SU-DHL-6 (cell line): ENCODE data around the gene CLDN6.

Experiments used
- H2AFZ ChIP-seq: fragments of 200-600 bp; sonication (generic); 2 replicates; pipeline ENCODE4 v1.6.1; 2014; ENCODE audit warnings: low read depth, mild to moderate bottlenecking, moderate library complexity, mixed read lengths, antibody characterized with exemption, low read length; ENCODE audit not compliant: severe bottlenecking
- H3F3A ChIP-seq: fragments of 200-600 bp; shearing (Covaris generic); 2 replicates; pipeline ENCODE4 v1.6.0; 2016; ENCODE audit warnings: antibody characterized with exemption, mild to moderate bottlenecking; ENCODE audit not compliant: insufficient read depth
- H3K27ac ChIP-seq: fragments of 200-600 bp; sonication (generic); 2 replicates; pipeline ENCODE4 v1.5.1; 2016; ENCODE audit warnings: low read depth, mild to moderate bottlenecking, low read length, moderate library complexity, mixed read lengths
- H3K27me3 ChIP-seq: fragments of 200-600 bp; sonication (generic), shearing (Covaris generic); 2 replicates; pipeline ENCODE4 v1.6.0; 2014; ENCODE audit warnings: mild to moderate bottlenecking, low read length
- H3K36me3 ChIP-seq: fragments of 200-600 bp; sonication (generic); 2 replicates; pipeline ENCODE4 v1.6.1; 2014; ENCODE audit warnings: mild to moderate bottlenecking, low read length, mixed read lengths
- H3K4me2 ChIP-seq: fragments of 300-600, 200-600 bp; shearing (Covaris generic), sonication (generic); 2 replicates; pipeline ENCODE4 v1.6.0; 2014; ENCODE audit warnings: low read length, low read depth, mild to moderate bottlenecking; ENCODE audit not compliant: poor library complexity, severe bottlenecking
- H3K4me3 ChIP-seq: fragments of 200-600 bp; sonication (generic); 2 replicates; pipeline ENCODE4 v1.5.1; 2014; ENCODE audit warnings: antibody characterized with exemption, low read length, mild to moderate bottlenecking, mixed read lengths; ENCODE audit not compliant: insufficient read depth, poor library complexity, severe bottlenecking
- H3K79me2 ChIP-seq: fragments of 200-600 bp; sonication (generic); 2 replicates; pipeline ENCODE4 v1.6.1; 2014; ENCODE audit warnings: mild to moderate bottlenecking, low read length, moderate library complexity; ENCODE audit not compliant: insufficient read depth
- H3K9ac ChIP-seq: fragments of 200-600 bp; sonication (generic); 2 replicates; pipeline ENCODE4 v1.7.0; 2014; ENCODE audit warnings: mild to moderate bottlenecking, low read length
- H3K9me2 ChIP-seq: fragments of 200-600 bp; sonication (generic); replicated peaks from 2 replicates; pipeline ENCODE4 v1.6.1; 2014; ENCODE audit warnings: low read length; ENCODE audit not compliant: insufficient read depth
- H3K9me3 ChIP-seq: fragments of 200-600 bp; sonication (generic); 2 replicates; pipeline ENCODE4 v1.6.1; 2014; ENCODE audit warnings: low read length, mixed read lengths; ENCODE audit not compliant: insufficient read depth
- H4K20me1 ChIP-seq: fragments of 200-600 bp; sonication (generic); 2 replicates; pipeline ENCODE4 v1.6.1; 2014; ENCODE audit warnings: low read depth, mild to moderate bottlenecking, antibody characterized with exemption, low read length, moderate library complexity, mixed read lengths
- EZH2phosphoT487 ChIP-seq: fragments of 200-600 bp; sonication (generic), shearing (Covaris generic); conservative IDR thresholded peaks from 2 replicates; pipeline ENCODE4 v1.6.1; 2018; ENCODE audit warnings: mild to moderate bottlenecking, antibody characterized with exemption, low read length, moderate library complexity, mixed read lengths
- TF ChIP-seq, protein P1 (sequence below): fragments of 200-600 bp; sonication (generic); IDR thresholded peaks from one replicate; pipeline ENCODE4 v1.5.1; 2017; ENCODE audit warnings: antibody characterized with exemption, mild to moderate bottlenecking, low read length, moderate library complexity; ENCODE audit not compliant: insufficient read depth, poor library complexity, severe bottlenecking

CLDN6 gene

DNA sequence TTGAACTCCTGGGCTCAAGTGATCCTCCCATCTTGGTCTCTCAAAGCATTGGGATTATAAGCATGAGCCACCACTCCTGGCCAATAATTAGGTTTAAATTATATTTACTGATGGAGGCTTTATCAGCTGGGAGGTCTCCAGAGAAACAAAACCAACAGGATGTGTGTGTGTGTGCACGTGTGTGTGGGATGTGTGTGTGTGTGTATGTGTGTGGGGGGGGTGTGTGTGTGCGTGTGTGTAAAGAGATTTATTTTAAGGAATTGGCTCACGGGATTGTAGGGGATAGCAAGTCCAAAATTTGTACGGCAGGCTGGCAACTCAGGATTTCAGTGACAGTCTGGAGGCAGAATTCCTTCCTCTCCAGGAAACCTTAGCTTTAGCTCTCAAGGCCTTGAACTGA, 33.0 kb upstream of the CLDN6 start:
- H3K9ac ChIP-seq: no peak overlapping the region
- no peaks in the 10 kb centered on the region for H3K27me3 ChIP-seq
- H3K9me2 ChIP-seq: no peaks in the 10 kb centered on the region
- no peaks in the 10 kb centered on the region for H4K20me1 ChIP-seq
- no peaks in the 10 kb centered on the region for H3K79me2 ChIP-seq
- H3F3A ChIP-seq: no peaks in the 10 kb centered on the region
- no peak overlapping the region for H3K4me2 ChIP-seq
- no peak for TF ChIP-seq EZH2phosphoT487
- TF ChIP-seq, protein P1, sequence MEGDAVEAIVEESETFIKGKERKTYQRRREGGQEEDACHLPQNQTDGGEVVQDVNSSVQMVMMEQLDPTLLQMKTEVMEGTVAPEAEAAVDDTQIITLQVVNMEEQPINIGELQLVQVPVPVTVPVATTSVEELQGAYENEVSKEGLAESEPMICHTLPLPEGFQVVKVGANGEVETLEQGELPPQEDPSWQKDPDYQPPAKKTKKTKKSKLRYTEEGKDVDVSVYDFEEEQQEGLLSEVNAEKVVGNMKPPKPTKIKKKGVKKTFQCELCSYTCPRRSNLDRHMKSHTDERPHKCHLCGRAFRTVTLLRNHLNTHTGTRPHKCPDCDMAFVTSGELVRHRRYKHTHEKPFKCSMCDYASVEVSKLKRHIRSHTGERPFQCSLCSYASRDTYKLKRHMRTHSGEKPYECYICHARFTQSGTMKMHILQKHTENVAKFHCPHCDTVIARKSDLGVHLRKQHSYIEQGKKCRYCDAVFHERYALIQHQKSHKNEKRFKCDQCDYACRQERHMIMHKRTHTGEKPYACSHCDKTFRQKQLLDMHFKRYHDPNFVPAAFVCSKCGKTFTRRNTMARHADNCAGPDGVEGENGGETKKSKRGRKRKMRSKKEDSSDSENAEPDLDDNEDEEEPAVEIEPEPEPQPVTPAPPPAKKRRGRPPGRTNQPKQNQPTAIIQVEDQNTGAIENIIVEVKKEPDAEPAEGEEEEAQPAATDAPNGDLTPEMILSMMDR: no peak
- no peak overlapping the region for H3K27ac ChIP-seq
- H2AFZ ChIP-seq: no peak overlapping the region
- H3K9me3 ChIP-seq: no peaks in the 10 kb centered on the region
- no peaks in the 10 kb centered on the region for H3K36me3 ChIP-seq
- H3K4me3 ChIP-seq: no peak overlapping the region

DNA sequence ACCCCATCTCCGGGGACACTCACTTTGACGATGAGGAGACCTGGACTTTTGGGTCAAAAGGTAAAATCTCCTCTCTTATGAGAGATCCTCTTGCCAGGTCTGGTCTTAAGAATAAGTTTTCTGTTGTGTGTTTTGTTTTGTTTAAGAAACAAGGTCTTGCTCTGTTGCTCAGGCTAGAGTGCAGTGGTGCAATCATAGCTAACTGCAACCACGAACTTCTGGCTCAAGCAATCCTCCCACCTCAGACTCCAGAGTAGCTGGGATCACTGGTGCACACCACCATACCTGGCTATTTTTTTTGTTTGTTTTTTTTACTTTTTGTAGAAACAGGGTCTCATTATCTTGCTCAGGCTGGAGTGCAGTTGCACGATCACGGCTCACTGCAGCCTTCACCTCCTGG, 32.5 kb upstream of the CLDN6 start:
- Histone ChIP-seq H3K4me2 (no peak overlapping the region), H3F3A (no peaks in the 10 kb centered on the region), H4K20me1 (no peaks in the 10 kb centered on the region), H3K9me3 (no peaks in the 10 kb centered on the region), H3K9me2 (no peaks in the 10 kb centered on the region), H3K27ac (no peak overlapping the region), H3K36me3 (no peaks in the 10 kb centered on the region), H3K9ac (no peak overlapping the region), H3K27me3 (no peaks in the 10 kb centered on the region), H3K4me3 (no peak overlapping the region), H3K79me2 (no peaks in the 10 kb centered on the region), H2AFZ (no peak overlapping the region)
- no peak for TF ChIP-seq EZH2phosphoT487
- TF ChIP-seq, protein P1: no peak

DNA sequence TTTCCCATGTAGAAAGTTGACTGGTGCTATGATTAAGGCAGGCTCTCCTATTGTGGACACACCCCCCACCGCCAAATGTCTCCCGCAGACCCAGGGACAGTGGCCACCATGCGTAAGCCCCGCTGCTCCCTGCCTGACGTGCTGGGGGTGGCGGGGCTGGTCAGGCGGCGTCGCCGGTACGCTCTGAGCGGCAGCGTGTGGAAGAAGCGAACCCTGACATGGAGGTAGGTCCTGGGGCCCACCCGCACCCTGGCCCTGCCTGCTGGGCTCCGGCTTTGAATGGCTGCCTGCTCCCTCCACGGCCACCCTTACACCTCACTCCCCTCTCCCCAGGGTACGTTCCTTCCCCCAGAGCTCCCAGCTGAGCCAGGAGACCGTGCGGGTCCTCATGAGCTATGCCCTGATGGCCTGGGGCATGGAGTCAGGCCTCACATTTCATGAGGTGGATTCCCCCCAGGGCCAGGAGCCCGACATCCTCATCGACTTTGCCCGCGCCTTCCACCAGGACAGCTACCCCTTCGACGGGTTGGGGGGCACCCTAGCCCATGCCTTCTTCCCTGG, 32.0 kb upstream of the CLDN6 start:
- Histone ChIP-seq H3K4me3 (no peak overlapping the region), H3K9ac (no peak overlapping the region), H3K27ac (no peak overlapping the region), H2AFZ (no peak overlapping the region), H4K20me1 (no peaks in the 10 kb centered on the region), H3K9me3 (no peaks in the 10 kb centered on the region), H3K27me3 (no peaks in the 10 kb centered on the region), H3K4me2 (no peak overlapping the region), H3K36me3 (no peaks in the 10 kb centered on the region), H3K79me2 (no peaks in the 10 kb centered on the region), H3K9me2 (no peaks in the 10 kb centered on the region), H3F3A (no peaks in the 10 kb centered on the region)
- TF ChIP-seq, protein P1: no peak
- no peak for TF ChIP-seq EZH2phosphoT487
